Putamen (tissue), 1 donor: ENCODE results near the gene PRAMEF20.

Experiments
- DNase-seq: peaks from one replicate; pipeline ENCODE4 v3.0.0-alpha.2; 2016; ENCODE audit warnings: low spot score

The PRAMEF20 gene

DNA sequence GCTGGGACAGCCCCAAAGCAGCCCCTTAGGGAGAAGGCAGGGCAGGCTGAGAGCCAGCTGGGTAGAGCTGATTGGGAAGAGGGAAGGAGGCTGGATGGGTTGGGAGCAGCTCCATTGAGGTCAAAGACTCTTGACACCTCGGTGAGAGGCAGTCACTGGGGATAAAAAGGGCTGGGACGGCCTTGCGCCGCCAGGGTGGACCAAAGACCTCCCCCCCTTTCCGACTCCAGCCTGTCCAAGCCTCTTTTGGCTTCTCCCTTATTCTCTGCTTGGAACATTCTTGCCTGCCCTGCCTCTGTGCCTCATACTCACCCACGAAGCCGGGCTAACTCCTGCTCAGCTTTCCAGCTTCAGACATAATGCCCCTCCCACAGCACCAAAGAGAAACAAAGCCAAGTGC lies 52.4 kb downstream of the PRAMEF20 start:
- no peak for DNase-seq

- DNase-seq: no peak
Measured at GRCh38 chr1:13465515-13465914, 55.3 kb downstream of the PRAMEF20 start.

- no peak for DNase-seq
Measured at GRCh38 chr1:13469343-13469742, 59.1 kb downstream of the PRAMEF20 start.
